ENCODE measurements around the gene BOLA2. TPM values are rescaled to one million over a fixed set of nuclear protein-coding genes. Genes with fewer than 3 reads are reported as not detected.
"Not testable (repeated sequence)": the region's sequence is repeated elsewhere in the genome, so short reads cannot be mapped to it uniquely, and the experiment has no call there.

Gene BOLA2
- total RNA-seq, 4 donors from 2014 or later = 14.2 to 30.3 (median 22.1) TPM

- H3K36me3 ChIP-seq; DNase-seq (ENCODE audit: low spot score in 2 of 2); H3K27ac ChIP-seq; H3K27me3 ChIP-seq; H3K4me1 ChIP-seq; H3K9me3 ChIP-seq; H3K4me3 ChIP-seq: not testable (repeated sequence)
- 84 to 90% methylated on average over 2 of the region's 2 CpGs for WGBS, 2 donors
Observed at GRCh38 chr16:29423587-29423986, 30.6 kb downstream of the BOLA2 start.

- not testable (repeated sequence) for H3K4me1 ChIP-seq; H3K27me3 ChIP-seq; H3K9me3 ChIP-seq; H3K36me3 ChIP-seq; H3K27ac ChIP-seq; H3K4me3 ChIP-seq; DNase-seq (ENCODE audit: low spot score in 2 of 2)
- 57 to 70% methylated on average over 5 to 7 of the region's 7 CpGs for WGBS, 2 donors
Observed at GRCh38 chr16:29405249-29405648, 48.9 kb downstream of the BOLA2 start.

Small RNA genes within 50 kb of the gene (small RNA-seq; reads per million reads assigned to genes)
- not detected for gene AC133555.2

Other genes with a start within 250 kb of the BOLA2 start
- 1 to 10 TPM in 3 of 4 donors, under 1 TPM in 1; 0.44 to 5.7 (median 1.3) TPM for gene NPIPB11, start 47.6 kb downstream of the BOLA2 start, total RNA-seq
- gene SLX1B, start 182 bp upstream of the BOLA2 start, total RNA-seq = 10 to 100 TPM in 3 of 4 donors, 1 to 10 TPM in 1; 9.3 to 34.5 (median 16.1) TPM
- gene SULT1A4, start 5.6 kb upstream of the BOLA2 start, total RNA-seq = 10 to 100 TPM in 2 of 4 donors, 1 to 10 TPM in 2; 3.5 to 14.4 (median 9.9) TPM
- gene NPIPB12, start 52.1 kb upstream of the BOLA2 start, total RNA-seq = 100 to 1,000 TPM in 3 of 4 donors, 10 to 100 TPM in 1; 62.6 to 164 (median 107) TPM
- 1 to 10 TPM; 1.1 to 1.5 (median 1.3) TPM for gene SPN, start 208.9 kb upstream of the BOLA2 start, total RNA-seq
- gene QPRT, start 224.8 kb upstream of the BOLA2 start, total RNA-seq = 10 to 100 TPM; 15.3 to 50.4 (median 38.5) TPM